GM18909 (cell line): ENCODE measurements around the gene IKBKE.
A peak's percentile ranks its signal among the peaks of the same experiment; 100 is the strongest.

ENCODE experiments used
- ATAC-seq: cut with Tn5 transposase; IDR thresholded peaks from one replicate; pipeline ENCODE4 v1.9.1; 2021; ENCODE audit warnings: mild to moderate bottlenecking; ENCODE audit not compliant: unreplicated experiment, poor library complexity

The IKBKE gene

DNA sequence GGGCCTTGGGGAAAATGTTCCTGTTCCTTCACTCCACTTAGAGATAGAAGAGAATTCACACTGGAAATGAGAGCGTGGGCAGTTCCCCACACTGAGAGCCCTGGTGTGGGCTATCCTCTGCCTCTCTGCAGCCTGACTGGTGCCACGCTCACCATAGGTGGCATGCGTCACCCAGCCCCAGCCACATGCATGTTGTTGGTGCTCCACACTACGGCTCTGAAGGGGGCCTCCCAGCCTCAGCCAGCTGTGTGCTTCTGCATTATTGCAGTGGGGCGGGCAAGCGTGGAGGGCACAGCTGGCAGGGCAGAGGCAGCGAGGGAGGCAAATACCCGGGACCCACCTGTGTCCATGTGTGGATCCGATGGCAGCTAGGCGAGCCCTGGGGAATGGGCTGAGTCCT, 22.3 kb downstream of the IKBKE start:
- no peak for ATAC-seq

DNA sequence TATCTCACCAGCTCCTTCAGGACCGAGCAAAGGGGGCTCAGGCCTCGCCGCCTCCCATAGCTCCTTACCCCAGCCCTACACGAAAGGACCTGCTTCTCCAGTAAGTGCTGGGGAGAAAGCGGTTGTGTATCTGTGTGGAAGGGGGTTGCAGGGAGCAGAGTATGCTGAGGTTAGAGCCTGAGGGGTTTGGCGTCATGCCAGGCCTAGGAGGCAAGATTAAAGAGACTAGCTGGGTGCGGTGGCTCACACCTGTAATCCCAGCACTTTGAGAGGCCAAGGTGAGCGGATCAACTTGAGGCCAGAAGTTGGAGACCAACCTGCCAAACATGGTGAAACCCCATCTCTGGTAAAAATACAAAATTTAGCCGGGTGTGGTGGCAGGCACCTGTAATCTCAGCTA, 23.0 kb downstream of the IKBKE start:
- no peak for ATAC-seq

DNA sequence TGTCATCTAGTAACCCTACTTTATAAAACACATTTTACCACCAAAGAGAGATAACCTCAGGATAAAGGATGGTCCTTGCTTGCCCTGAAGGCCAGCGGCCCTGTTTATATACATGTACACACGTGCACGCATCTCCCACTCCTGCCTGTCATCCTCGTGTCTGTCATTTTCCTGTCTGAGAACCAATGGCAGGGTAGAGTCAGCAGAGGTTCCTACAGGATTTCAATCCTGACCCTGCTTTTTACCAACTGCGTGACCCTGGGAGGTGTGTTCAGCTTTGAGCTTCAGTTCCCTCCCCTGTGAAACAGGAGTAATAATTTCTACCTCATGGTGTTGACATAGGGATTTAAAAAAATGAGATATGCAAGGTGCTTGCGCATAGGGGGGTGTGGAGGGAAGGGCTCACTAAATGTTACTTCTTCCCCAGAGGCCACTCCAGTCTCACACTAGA, 24.8 kb downstream of the IKBKE start:
- no peak for ATAC-seq

DNA sequence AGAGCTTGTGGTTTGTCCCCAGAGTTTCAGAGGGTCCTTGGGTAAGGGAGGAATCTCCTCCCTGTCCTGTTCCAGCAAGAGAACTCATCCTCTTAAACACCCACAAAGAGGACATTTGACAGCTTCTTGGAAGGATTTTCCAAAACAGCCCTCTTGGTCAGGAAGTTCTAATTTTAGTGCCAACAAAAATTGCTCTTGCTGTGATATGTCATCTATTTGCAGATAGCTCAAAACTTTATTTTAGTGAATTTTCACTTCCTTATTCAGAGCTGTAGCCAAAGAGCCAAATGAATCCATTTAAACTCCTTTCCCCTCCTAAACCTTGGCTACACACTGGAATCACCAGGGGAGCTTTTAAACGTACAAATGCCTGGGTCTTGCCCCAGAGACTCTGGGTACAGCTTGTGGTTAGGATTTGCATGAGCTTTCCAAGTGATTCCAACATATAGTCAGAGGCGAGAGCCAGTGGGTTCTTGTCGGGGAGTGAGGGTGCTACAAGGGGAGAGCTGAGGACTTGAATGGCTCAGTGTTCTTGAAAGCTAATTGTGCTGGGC, 25.3 kb downstream of the IKBKE start:
- peak; percentile 17 for ATAC-seq

DNA sequence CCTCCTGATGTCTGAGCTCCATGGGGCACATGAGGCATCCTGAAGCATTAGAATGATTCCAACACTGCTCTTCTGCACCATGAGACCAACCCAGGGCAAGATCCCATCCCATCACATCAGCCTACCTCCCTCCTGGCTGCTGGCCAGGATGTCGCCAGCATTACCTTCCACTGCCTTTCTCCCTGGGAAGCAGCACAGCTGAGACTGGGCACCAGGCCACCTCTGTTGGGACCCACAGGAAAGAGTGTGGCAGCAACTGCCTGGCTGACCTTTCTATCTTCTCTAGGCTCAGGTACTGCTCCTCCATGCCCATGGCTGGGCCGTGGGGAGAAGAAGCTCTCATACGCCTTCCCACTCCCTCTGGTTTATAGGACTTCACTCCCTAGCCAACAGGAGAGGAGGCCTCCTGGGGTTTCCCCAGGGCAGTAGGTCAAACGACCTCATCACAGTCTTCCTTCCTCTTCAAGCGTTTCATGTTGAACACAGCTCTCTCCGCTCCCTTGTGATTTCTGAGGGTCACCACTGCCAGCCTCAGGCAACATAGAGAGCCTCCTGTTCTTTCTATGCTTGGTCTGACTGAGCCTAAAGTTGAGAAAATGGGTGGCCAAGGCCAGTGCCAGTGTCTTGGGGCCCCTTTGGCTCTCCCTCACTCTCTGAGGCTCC, 26.0 kb downstream of the IKBKE start:
- ATAC-seq: peak; percentile 75

DNA sequence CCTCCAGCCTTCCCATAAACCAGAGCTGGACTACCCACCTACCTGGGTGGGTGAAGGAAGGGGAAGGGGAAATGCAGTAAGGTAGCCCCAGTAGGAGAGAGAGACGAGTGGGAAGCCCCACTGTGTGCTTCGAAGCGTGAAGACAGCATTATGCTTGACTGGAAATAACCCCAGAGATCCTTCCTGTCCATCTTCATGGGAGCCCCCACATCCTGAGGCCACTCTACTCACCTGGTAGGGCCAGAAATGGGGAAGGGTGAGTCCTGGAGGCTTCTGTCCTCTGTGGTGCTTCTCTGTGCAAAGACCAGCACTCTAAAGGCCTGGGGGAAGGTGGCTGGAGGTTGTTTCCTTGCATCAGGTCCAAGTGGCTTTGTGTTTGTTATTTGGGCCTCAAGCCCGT, 27.1 kb downstream of the IKBKE start:
- ATAC-seq: no peak

DNA sequence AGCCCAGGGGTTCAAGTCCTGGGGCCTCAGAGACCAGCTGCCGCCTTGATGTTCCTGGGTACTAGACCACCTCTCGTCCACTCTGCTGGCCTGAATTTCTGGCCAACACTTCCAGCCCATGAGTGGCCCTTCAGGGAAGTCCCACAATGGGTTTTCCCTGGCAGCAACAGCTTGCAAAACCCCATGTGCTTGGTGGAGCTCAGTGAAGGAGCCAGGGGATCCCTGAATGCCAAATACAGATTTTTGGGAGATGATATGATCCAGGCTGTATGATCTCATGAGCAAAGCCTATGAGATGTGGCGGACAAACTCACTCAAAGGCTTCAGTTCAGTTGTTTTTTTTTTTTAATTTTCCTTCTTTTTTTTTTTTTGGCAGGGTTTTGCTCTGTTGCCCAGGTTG, 27.5 kb downstream of the IKBKE start:
- no peak for ATAC-seq

DNA sequence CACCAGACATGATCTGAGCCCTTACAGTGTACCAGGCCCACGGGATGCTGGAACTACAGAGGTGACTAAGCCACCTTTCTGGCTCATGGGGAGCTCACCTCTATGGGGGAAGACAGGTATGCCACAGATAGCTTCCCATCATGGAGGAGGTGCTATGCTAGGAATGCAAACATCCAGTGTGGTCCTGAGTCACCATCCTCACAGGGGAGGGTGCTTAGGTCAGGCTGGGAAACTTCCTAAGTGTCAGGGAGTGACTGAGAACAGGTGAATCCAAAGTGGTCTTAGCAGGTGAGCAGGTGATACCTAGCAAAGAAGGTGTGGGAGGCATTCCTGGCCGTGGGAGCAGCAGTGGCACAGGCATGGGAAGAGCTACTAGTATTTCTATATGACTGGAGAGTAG, 28.4 kb downstream of the IKBKE start:
- no peak for ATAC-seq

DNA sequence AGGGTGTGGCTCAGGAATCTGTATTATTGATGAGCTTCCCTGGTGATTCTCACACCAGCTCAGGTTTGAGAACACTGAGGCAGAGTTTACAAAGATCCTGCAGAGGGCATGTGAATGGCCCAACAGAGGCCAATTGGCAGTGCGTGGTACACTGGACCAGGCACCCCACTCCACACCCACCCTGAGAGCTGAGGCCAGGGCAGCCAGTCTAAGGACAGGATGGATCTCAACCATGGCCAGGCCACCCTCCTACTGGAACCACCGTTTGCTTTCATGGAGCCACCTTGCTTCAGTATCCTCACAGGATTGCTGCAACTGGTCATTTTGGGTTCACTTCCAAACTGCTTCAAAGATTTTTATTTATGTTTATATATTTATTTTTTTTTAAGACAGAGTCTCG, 29.8 kb downstream of the IKBKE start:
- no peak for ATAC-seq

DNA sequence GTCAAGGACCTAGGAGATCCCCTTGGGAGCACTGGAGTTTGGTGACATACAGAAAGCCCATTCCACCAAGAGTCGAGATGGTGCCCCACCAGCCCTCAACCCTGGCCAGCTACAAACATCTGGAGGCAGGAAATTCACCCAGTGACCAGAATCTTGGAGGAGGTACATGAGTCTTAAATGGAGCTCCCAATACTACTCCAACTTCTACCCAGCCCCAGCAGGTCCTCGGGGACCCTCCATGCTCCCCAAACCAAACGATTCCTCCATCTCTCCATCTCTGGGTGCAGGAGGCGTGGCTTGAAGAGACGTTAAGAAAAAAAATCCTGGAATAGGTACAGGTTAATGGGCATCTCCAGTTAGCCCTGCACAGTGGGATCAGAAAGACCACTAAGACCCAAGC, 31.6 kb downstream of the IKBKE start:
- no peak for ATAC-seq

DNA sequence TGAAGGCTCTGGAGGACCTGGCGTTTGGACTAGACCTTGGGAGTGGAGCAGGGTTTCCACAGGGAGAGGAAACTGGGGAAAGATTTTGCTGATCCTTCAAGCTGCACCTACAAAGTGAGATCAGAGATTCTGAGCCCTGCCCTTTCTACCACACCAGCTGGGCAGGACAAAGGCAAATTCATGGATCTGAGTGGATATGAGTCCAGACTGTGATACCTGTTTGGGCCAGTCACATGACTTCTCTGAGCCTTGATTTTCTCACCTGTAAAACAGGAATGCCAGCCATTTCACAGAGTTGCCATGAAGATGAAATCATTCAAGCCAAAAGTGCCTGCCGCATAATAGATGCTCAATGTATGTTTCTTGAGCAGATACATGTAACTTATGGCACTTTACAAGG, 32.1 kb downstream of the IKBKE start:
- ATAC-seq: no peak

DNA sequence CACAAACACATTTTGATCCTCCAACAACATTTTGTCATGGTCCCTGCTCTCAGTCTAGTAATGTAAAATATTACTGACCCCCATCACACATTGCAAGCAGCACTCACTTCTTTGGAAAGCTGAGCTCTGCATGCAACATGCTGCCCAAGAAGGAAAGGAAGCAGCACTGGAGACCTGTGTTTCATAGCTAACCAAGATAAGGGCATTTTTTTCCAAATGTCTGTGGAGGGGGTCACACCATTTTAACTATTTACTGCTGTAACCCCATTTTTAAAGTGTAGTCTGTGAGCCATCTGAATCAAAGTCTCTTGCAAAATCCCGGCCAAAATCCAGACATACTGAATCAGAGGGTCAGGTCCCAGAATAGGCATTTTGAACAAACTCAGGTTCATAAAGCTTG, 32.5 kb downstream of the IKBKE start:
- no peak for ATAC-seq

DNA sequence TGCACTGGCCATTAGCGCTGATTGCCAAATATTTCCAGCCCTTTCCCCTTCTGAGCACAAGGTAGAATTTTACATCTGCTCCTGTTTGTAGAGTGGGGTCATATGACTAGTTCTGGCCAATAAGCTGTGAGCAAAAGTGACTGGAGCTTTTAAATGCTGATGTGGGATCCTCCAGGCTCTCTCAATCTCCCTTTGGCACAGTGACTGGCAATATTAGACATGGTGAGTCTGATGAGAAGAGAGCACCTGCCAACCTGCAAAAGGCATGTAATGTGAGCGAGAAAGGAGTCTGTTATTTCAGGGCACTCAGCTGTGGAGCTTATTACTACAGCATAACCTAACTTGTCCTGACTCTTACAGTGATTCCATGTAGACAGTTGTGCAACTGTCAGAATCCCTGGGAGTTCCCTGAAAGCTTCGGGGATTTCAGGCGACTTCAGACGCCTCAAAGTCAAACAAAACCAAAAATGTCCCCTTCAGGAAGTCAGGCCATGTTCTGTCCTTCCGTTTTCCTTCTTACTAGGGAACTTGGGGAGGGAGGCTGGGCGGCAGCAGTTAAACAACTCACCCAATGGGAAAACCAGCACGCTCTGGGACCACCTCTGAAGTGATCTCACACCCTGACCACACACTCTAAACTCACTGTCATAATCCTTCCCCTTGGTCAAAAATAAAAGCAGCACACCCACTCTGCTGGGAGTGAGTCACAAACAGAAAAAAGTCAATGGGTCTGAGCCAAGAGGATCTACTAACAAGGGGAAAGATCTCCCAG, 33.5 kb downstream of the IKBKE start:
- peak; percentile 36 for ATAC-seq

DNA sequence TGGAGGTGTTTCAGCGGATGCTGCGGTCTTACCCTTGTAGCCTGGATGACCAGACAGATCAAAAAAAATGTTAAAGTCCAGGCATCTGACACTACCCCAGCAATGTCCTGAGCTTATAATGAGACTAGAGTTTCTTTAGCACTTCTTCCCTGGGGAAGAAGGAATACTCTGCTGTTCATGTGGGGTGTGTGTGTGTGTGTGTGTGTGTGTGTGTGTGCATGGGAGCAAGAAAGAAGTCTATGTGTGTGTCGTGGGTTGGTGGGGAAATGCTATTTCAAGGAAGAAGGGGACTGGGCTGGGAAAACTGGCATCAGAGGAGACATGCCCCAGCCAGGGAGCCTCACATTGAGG, 34.1 kb downstream of the IKBKE start:
- ATAC-seq: no peak

DNA sequence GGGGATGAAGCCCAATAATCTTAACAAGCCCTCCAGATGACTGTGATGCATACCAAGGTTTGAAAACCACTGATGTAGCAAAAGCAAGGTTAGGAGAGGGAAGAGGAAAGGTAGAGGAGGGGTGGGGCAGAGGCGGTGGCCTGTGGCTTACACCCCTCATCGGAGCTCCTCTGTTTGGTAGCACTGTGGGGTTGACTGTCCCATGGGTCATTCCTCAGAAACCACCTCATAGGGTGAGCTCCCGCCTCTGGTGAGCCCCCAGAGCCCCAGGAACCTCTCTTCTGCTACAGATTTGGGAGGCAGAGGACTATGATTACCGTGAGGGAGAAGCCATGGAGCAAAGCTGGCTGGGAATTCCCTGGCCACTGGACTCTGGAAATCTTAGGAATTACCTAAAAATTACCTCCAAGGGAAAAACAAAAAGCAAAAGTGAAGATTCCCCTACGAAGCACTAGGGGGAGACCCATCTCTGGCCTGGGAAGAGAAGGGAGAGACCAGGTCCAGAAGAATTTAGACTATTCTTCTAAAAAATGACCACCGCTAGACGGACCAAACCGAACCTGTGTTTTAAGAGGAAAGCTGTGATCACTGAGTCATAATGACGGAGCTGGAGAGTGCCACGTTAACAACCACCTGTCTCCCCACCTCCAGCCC, 35.6 kb downstream of the IKBKE start:
- no peak for ATAC-seq

DNA sequence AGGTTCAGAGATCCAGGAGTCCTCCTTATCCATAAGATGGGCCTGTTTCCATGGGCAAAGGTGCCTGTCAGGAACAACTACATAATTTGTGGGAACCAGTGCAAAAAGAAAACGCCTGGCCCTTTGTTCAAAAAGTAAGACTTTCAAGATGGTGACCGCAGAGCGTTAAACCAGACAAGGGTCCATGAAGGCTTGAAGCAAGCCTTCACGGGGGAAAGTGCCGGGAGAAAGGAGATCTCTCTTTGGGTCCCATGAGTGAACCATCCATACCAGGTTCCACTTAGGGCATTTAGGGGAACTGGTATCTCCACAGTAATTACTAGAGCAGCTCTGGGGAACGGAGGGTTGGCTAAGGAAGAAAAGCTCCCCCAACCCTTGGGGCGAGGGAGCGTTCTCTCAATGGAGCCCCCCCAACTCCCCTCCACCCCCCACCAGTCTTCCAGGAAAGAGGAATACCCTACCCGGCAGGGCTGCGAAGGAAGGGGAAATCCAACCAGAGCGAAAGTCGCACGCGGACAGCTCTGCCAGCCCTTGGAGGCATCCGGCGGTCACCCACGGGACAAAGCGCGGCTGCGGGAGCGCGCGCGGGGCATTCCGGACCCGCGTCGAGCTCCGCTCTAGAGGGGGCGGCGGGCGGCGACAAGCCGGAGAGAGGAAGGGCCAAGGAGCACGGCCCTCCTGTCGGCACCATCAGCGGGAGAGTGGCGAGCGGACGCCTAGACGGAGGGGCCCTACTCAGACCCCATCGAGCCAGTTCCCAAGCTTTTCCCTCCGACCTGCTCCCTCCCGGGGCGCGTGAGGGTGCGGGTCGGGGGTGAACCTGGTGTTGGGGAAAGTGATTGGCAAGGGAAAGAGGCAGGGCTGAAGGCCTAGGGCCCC, 36.4 kb downstream of the IKBKE start:
- ATAC-seq: peak; percentile 29

DNA sequence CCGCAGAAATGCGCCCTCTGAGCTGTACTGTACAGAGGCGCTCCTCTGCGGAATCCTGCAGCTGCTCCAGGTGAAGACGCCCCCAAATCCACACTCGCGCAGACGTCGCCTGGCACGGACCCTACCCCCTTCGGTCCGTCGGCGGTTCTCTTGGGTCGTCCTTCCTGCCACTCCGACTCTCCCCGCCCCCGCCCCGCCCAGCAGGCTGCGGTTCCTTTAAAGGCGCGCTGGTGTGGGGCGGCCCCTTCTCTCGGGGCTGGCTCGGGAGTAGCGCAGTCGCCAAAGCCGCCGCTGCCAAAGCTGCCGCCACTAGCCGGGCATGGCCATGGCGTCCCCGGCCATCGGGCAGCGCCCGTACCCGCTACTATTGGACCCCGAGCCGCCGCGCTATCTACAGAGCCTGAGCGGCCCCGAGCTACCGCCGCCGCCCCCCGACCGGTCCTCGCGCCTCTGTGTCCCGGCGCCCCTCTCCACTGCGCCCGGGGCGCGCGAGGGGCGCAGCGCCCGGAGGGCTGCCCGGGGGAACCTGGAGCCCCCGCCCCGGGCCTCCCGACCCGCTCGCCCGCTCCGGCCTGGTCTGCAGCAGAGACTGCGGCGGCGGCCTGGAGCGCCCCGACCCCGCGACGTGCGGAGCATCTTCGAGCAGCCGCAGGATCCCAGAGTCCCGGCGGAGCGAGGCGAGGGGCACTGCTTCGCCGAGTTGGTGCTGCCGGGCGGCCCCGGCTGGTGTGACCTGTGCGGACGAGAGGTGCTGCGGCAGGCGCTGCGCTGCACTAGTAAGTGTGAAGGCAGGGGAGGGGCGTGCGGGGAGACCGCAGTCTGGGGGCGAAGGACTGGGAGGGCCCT, 37.2 kb downstream of the IKBKE start, which contains the start of gene RASSF5:
Gene RASSF5, plus strand, starts transcription at position 248 of the 846 bp plus-strand sequence. Its CDS starts 72 bp downstream, at position 320.
- peak; percentile 68 for ATAC-seq

DNA sequence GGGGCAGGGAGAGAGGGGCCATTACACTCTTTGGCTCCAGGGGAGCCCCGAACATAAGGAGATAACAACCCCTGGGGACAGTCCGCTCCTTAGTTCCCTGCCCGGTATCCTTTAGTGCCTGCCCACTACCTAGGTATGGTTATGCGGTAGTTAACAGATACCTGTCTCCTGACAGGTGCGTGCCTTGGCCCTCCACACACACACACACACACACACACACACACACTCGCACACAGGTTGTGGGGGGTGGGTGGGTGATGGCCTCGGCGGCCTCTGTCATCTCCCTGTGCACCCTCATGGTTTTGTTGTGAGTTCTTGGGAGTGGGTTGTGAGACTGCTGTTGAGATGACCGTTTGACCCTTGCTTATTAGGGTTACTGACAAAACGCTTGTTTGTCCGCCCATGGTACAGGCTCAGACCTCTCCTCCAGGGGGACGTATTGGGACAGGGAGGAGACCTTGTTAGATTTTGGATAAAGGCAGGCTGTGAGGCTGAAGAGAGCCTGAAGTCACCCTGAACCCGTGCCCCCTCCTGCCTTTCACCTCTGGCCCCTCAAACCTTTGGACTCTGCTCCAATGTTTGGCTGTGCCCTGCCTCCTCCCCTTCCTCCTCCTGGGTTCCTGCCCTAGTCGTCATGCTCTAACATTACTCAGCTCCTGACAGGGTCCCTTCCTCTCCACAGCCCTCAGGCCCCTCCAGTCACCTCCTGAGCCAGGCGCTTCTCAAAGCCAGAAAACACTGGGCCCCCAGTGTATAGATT, 38.0 kb downstream of the IKBKE start:
- no peak for ATAC-seq

DNA sequence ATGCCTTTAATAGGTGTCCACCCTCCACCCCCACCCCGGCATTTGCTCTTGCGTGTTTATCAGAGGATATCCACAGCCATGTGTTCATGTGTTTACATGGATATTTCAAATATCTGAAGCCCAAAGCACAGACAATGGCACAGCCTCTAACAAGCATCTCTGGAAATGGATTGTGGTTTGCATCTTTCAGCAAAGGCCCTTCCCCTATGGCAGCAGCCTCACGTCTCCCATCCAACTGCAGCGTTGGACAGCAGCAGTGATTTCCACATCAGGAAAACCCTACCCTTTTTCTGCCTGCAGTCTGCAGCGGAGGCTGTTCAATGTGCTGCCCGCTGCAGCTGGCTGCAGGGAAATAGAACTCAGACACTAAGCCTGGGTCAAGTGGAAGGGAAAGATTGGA, 38.7 kb downstream of the IKBKE start:
- ATAC-seq: no peak
